Adipocyte (in vitro differentiated cells): ENCODE results near the gene KDM5A.

Experiments used
- DNase-seq: peaks from one replicate; pipeline ENCODE4 v3.0.0-alpha.2; 2015; ENCODE audit warnings: low read depth
- H3K27me3 ChIP-seq: replicated peaks from 2 replicates; pipeline ENCODE4 v1.7.0; 2013; ENCODE audit warnings: mild to moderate bottlenecking, low read length, moderate library complexity; ENCODE audit not compliant: control insufficient read depth, insufficient read depth
- H3K36me3 ChIP-seq: 2 replicates; pipeline ENCODE4 v1.7.0; 2013; ENCODE audit warnings: low read length, mild to moderate bottlenecking, moderate library complexity; ENCODE audit not compliant: control insufficient read depth, insufficient read depth, severe bottlenecking
- H3K4me1 ChIP-seq: 2 replicates; pipeline ENCODE4 v1.7.0; 2013; ENCODE audit warnings: mild to moderate bottlenecking, low read length, moderate library complexity; ENCODE audit not compliant: control insufficient read depth, insufficient read depth
- H3K4me3 ChIP-seq: 2 replicates; pipeline ENCODE4 v1.7.0; 2013; ENCODE audit warnings: mild to moderate bottlenecking, low read length, moderate library complexity
- H3K9ac ChIP-seq: 2 replicates; pipeline ENCODE4 v1.7.0; 2013; ENCODE audit warnings: mild to moderate bottlenecking, low read length, moderate library complexity
- H3K9me3 ChIP-seq: 2 replicates; pipeline ENCODE4 v1.7.0; 2013; ENCODE audit warnings: mild to moderate bottlenecking, low read length, moderate library complexity; ENCODE audit not compliant: control insufficient read depth

The KDM5A gene

GRCh38 chr12:271161-271560 is 118.0 kb downstream of the KDM5A start:
- Histone ChIP-seq H3K36me3 (no peaks in the 10 kb centered on the region), H3K27me3 (no peaks in the 10 kb centered on the region), H3K4me3 (no peak overlapping the region), H3K9me3 (no peaks in the 10 kb centered on the region), H3K4me1 (peaks cover 50% of the 10 kb centered on the region), H3K9ac (no peak overlapping the region)
- DNase-seq, result no peak

GRCh38 chr12:269191-269590 is 119.9 kb downstream of the KDM5A start:
- no peak overlapping the region for H3K9ac ChIP-seq
- H3K9me3 ChIP-seq, result no peaks in the 10 kb centered on the region
- no peaks in the 10 kb centered on the region for H3K27me3 ChIP-seq
- H3K4me1 ChIP-seq, result peaks cover 50% of the 10 kb centered on the region
- DNase-seq, result no peak
- H3K4me3 ChIP-seq, result no peak overlapping the region
- no peaks in the 10 kb centered on the region for H3K36me3 ChIP-seq

GRCh38 chr12:268483-268840 is 120.7 kb downstream of the KDM5A start:
- Histone ChIP-seq H3K4me3 (no peak overlapping the region), H3K9ac (no peak overlapping the region), H3K9me3 (no peaks in the 10 kb centered on the region), H3K27me3 (no peaks in the 10 kb centered on the region), H3K4me1 (peaks cover 47% of the 10 kb centered on the region), H3K36me3 (no peaks in the 10 kb centered on the region)
- DNase-seq, result no peak

GRCh38 chr12:267581-268482 is 121.3 kb downstream of the KDM5A start:
- H3K27me3 ChIP-seq, result no peaks in the 10 kb centered on the region
- H3K9ac ChIP-seq, result no peak overlapping the region
- no peak for DNase-seq
- H3K9me3 ChIP-seq, result no peaks in the 10 kb centered on the region
- H3K36me3 ChIP-seq, result no peaks in the 10 kb centered on the region
- peaks cover 41% of the 10 kb centered on the region for H3K4me1 ChIP-seq
- H3K4me3 ChIP-seq, result no peak overlapping the region

DNA sequence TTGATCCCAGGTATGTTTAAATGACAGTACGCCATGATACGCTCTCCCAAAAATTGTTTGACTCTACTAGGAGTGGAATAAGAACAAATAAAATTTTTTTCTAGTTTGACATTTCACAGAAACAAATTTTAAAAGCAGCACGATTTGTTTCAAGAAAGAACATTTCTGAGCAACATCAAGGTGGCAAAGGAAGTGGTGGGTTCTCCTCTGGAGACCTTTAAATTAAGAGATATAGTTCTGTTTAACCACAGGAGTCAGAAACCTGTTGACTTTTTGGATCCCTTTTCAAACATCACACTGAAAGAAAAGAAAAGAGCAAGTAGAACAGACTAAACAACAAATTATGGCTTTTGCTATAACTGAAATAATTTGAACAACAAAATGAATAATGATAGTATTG is 124.0 kb downstream of the KDM5A start:
- H3K9me3 ChIP-seq, result no peaks in the 10 kb centered on the region
- H3K9ac ChIP-seq, result no peak overlapping the region
- H3K36me3 ChIP-seq, result no peaks in the 10 kb centered on the region
- peaks cover 20% of the 10 kb centered on the region for H3K4me1 ChIP-seq
- peaks cover 9% of the 10 kb centered on the region for H3K27me3 ChIP-seq
- DNase-seq, result no peak
- no peak overlapping the region for H3K4me3 ChIP-seq

DNA sequence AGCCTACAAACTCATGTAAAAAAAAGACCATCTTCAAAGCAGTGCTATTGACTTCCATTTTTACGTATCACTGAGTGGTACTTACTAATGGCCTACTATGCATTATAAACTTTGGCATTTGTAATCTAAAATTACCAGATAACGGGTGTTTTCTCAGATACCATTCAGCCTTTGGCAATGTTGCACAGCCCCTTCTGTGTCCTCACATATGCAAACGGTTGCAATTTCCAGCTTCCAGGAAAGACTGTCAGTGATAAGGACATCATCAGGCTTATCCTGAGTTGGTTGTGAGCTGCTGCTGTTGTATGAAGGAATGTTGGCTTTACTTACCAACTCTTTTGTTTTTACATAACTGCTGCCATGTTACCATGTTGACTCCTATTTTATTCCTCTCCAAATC is 124.9 kb downstream of the KDM5A start:
- peaks cover 18% of the 10 kb centered on the region for H3K4me1 ChIP-seq
- H3K4me3 ChIP-seq, result no peak overlapping the region
- no peak for DNase-seq
- no peaks in the 10 kb centered on the region for H3K36me3 ChIP-seq
- H3K27me3 ChIP-seq, result peaks cover 17% of the 10 kb centered on the region
- H3K9me3 ChIP-seq, result no peaks in the 10 kb centered on the region
- H3K9ac ChIP-seq, result no peak overlapping the region

- Histone ChIP-seq H3K27me3 (peaks cover 19% of the 10 kb centered on the region), H3K9ac (no peak overlapping the region), H3K4me3 (no peak overlapping the region), H3K36me3 (no peaks in the 10 kb centered on the region), H3K9me3 (no peaks in the 10 kb centered on the region), H3K4me1 (peaks cover 15% of the 10 kb centered on the region)
- no peak for DNase-seq
Observed at GRCh38 chr12:263574-263973, 125.5 kb downstream of the KDM5A start.

DNA sequence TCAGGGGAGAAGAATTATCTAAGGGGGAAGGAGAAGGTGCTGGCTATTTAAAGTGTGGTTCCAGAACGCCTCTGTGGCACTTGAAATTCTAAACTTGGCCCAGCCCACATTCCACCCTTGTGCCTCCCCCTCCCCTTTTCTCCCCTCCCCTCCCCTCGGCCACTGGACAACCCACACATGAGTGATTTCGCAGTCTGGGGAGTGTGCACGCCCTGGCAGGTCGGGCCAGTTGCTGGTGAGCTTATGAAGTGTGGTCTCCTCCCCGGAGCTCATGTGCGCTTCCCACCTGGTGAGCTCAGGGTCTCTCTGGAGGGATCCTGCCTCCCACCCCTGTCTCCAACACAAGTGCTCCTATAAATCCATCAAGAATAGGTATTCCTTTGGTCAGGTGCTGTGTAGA is 126.3 kb downstream of the KDM5A start, which contains the start of gene SLC6A13:
SLC6A13 (minus strand) TSS at position 20 of the 400 bp plus-strand sequence. CDS start 2,784 bp downstream, outside the sequence.
- Histone ChIP-seq H3K27me3 (peaks cover 27% of the 10 kb centered on the region), H3K4me3 (no peak within 1 kb of the TSS), H3K36me3 (no peaks in the 10 kb centered on the region), H3K9ac (no peak within 1 kb of the TSS), H3K4me1 (peaks cover 11% of the 10 kb centered on the region), H3K9me3 (no peaks in the 10 kb centered on the region)
- DNase-seq, result no peak

DNA sequence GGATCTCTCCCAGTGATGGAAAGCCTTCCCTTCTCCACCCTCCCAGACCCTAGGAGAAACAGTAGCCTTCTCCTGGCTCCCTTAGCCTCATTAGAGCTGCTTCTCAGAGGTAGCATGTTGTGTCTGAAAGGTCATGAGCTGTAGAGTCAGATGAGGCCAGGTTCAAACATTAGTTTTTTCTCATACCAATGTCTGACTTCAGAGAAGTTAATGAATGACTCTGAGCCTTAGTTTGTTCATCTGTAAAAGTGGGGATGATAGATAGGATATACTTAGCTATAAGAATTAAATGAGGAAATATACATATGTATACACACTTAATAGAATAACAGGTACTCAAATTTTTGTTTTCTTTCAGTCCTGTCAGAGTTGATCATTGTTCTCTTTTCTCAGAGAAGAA is 127.0 kb downstream of the KDM5A start:
- Histone ChIP-seq H3K9ac (no peak overlapping the region), H3K36me3 (no peaks in the 10 kb centered on the region), H3K4me3 (no peak overlapping the region), H3K27me3 (peaks cover 34% of the 10 kb centered on the region), H3K9me3 (no peaks in the 10 kb centered on the region), H3K4me1 (peaks cover 4% of the 10 kb centered on the region)
- no peak for DNase-seq

- Histone ChIP-seq H3K27me3 (peaks cover 60% of the 10 kb centered on the region), H3K36me3 (no peaks in the 10 kb centered on the region), H3K9me3 (no peaks in the 10 kb centered on the region), H3K4me3 (no peak overlapping the region), H3K9ac (no peak overlapping the region), H3K4me1 (no peaks in the 10 kb centered on the region)
- DNase-seq, result no peak
Observed at GRCh38 chr12:257521-258321, 131.4 kb downstream of the KDM5A start.

GRCh38 chr12:256958-257357 is 132.2 kb downstream of the KDM5A start:
- H3K4me3 ChIP-seq, result no peak overlapping the region
- peaks cover 64% of the 10 kb centered on the region for H3K27me3 ChIP-seq
- no peaks in the 10 kb centered on the region for H3K36me3 ChIP-seq
- no peak overlapping the region for H3K9ac ChIP-seq
- DNase-seq, result no peak
- H3K9me3 ChIP-seq, result no peaks in the 10 kb centered on the region
- no peaks in the 10 kb centered on the region for H3K4me1 ChIP-seq
